GM18873 (cell line): Measurements from ENCODE around the gene OCA2.
"Not testable (repeated sequence)": the region's sequence is repeated elsewhere in the genome, so short reads cannot be mapped to it uniquely, and the experiment has no call there.

Experiments
- ATAC-seq: cut with Tn5 transposase; IDR thresholded peaks from one replicate; pipeline ENCODE4 v1.9.1; 2021; ENCODE audit warnings: mild to moderate bottlenecking, moderate library complexity, moderate number of reproducible peaks; ENCODE audit not compliant: unreplicated experiment, low FRiP score

The OCA2 gene

GRCh38 chr15:27797765-27798164 is 301.4 kb downstream of the OCA2 start:
- ATAC-seq, result no peak

DNA sequence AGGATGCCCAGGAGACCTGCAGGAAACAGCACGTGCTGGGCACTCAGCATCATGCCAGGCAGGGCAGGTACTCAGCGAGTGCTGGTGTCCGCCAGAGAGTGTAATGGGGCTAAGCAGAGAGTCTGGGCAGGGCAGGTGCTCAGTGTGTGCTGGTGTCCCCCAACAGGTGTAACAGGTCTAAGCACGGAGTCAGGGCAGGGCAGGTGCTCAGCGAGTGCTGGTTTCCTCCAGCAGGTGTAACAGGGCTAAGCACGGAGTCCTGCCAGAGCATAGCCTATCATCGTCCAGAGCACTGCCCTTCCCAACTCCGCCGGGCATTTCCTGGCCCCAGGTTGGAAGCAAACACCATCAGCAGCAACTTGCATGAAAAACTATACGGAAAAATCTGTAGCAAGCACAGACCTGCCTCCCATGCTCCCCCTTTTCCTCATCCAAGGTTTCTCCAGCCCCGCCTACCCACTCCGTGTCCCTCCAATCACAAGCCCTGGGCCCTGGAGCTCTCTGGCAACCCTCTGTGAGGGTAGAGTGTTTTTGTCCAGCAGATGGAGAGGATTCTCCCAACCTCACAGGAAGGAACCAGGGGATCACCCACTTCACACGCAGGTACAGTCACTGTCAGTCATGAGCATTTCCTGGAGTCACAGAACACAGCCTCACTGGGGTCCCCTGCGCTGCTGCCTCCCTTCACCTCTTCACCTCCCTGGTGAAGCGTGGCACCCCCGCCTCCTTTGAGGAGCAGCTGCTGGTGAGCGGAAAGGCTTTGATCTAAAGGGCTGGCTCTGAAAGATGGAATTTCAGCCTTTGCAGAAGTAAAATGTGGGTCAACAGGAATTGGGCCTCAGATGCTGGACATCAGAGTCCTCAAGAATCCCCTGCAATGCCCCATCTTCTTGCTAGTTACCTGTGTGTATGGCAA is 302.5 kb downstream of the OCA2 start:
- ATAC-seq, result no peak

DNA sequence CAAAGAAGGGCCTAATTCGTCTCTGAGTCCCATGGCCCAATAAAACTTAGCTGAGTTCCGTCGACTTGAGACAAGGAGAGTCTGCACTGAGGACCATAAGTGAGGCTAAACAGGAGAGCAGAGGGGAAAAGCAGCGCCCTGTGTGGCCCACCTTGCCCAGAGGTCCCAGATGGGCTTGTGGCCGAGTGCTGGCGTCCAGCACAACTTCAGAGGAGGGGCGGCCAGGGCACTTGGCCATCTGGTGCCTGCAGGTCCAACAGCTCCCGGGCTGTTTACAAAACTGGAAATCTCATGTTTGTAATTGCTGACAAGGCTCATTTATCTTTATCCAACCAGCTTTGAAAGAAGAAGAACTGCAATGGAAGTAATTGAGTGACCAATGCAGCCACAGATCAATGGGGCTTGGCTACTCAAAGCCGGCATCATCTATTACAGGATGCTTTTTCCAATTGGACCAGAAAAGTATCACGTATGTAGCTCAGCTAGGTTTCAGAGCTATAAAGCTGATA is 306.3 kb downstream of the OCA2 start:
- no peak for ATAC-seq

DNA sequence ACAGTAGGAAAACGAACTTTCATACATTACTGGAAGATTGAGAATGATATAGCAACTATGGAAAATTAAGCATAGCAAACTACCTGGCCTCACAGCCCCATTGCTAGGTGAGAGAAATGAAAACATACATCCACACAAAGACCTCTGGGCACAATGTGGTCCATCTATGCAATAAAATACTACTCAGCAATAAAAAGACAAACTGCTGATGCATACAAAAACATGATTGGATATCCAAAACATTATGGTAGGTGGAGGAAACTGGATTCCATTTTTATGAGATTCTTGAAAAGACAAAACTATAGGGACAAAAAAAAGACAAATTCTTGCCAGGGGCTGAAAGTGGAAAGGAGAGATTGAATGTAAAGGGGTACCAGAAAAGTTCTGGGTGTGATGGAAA is 308.8 kb downstream of the OCA2 start:
- ATAC-seq, result no peak

- ATAC-seq, result no peak
Observed at GRCh38 chr15:27787931-27788330, 311.2 kb downstream of the OCA2 start.

GRCh38 chr15:27784107-27784506 is 315.0 kb downstream of the OCA2 start:
- ATAC-seq, result no peak

DNA sequence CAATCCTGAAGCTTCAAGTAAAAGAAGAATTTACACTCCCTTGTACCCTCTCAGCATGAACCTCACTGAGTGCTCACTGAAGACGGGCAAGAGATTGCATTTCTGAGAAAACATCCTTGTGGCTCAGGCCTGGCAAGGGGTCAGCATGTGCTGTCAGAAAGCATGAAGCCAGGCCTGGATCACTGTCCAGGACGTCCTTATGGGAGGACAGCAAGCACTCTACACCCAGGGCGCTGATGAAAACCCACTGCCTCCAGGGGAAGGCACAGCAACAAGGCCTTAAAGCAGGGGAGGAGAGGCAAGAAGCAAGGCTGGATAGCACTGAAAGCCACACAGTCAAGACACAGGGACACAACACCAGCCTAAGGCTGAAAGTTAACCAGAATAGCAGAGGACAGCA is 315.4 kb downstream of the OCA2 start:
- no peak for ATAC-seq

DNA sequence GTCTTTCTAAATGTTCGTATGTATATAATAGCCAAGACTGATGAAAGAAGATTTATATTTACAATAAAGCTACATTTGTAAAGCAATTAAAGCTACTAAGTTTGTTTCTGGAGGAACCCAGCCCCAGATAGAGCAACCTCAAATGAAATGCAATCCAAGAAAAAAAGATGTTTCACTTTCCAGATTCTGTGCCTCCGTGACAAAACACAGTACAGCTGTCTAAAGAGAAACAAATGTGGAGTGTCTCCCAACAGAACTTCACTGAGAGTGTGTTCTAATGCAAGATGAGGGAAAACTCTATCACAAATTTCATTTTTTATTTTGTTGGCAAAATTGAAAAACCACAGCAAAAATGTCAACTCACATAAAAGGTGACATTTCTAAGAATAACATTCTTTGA is 317.0 kb downstream of the OCA2 start:
- no peak for ATAC-seq

- no peak for ATAC-seq
Observed at GRCh38 chr15:27776501-27776900, 322.6 kb downstream of the OCA2 start.

- ATAC-seq, result no peak
Observed at GRCh38 chr15:27774638-27775037, 324.5 kb downstream of the OCA2 start.

GRCh38 chr15:27774191-27774590 is 324.9 kb downstream of the OCA2 start:
- no peak for ATAC-seq

- no peak for ATAC-seq
Observed at GRCh38 chr15:27771892-27772291, 327.2 kb downstream of the OCA2 start.

DNA sequence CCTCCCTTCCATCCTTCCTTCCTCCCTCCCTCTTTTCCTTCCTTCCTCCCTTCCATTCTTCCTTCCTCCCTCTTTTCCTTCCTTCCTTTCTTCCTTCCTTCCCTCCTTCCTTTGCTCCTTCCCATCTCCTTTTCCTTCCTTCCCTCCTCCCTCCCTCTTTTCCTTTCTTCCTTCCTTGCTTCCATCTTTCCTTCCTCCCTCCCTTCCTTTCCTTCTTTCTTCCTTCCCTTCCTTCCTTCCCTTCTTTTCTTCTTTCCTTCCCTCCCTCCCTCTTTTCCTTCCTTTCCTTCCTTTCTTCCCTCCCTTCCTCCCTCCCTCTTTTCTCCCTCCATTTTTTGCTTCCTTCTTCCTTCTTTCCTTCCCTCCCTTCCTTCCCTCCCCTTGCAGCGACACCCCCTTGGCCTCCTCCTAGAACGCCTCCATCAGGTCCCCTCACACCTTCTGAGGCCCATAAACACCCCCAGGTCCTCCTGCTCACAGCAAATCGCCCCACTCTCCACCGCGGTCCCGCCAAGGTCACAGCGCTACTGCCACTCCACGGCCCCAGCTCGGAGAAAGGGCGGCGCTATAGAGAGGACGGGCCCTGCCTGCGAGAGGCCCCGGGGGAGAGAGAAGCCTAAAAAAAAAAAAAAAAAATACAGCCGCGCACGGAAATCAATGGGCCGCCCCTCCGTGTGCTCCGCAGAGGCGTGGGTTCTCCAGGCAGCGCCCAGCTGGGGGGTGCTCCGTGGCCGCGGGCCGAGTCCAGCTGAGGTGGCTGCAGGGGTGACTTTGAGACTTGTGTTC is 328.2 kb downstream of the OCA2 start:
- no peak for ATAC-seq

DNA sequence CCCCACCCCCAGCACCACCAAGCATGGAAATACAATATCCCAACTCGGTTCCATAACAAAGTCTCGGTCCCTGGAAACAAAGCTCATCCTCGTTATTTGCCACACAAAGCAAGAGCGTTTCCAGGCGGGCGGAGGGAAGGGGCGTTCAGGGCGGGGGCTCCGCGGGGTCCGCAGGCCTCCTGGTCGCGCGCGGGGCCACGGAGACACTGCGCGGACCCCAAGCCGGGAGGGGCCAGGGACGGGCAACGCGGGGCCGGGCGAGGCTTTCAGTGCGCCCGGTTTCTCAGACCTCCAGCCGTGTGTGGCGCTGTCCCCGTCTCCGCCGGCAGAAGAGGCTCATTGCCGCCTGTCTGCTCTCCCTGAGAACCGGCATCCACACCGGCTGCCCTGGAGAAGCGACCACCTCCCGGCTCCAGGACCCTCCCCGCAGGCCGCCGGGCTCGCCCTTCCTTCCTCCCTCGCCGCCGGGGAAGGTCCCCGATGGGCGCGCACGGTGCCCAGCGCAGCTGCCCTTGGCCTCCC is 329.0 kb downstream of the OCA2 start:
- ATAC-seq, result no peak

DNA sequence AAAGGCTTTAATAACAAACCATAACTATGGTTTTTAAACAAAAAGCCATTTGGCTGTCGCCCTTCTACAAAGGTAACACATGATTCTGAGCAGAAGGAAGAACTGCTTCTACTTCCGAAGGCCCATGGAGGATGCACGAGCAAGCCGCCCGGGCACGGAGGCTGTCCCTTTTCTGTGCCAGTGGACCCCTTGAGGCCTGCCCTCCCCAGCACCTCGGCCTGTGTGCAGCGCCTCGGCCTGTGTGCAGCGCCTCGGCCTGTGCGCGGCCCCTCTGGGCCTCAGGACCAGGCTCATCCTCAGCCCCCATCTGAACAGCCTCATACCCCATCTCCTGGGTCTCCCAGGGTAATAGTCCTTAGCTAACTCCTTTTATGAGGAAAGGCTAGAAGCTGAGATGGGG is 329.5 kb downstream of the OCA2 start:
- no peak for ATAC-seq

DNA sequence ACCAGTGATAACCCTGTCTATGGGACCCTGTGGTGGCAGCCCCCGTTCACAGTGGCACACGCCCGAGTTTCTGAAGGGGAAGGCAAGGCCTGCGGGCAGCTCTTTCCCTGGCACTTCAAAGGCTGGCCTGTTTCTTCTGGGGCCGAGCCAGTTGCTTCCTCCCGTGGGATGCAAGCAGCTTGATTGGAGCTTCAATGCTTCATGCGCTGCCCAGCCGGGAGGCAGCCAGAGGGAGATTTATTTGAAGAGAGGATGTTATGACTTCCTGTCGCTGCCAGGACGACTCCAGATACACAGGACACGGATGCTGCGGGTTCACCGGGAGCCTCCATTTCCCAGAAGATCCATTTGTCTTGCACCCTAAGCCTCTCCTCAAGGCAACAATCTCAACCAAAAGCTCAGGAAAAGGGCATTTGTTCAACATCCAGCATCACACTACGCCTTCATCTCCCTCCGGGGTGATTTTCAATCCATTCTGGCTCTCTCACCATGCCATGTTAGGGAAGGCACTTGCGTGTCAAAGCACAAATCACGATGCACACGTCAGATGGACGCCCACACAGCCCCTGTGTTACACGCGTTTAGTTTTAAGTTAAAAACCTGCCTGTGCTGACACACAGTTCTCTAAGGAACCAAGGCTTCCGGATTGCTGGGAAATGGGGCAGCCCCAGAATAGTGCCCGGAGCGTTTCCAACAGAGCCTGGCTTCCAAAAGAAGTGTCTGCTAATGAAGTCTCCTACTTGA is 330.2 kb downstream of the OCA2 start:
- ATAC-seq, result no peak

- ATAC-seq, result no peak
Observed at GRCh38 chr15:27767918-27768640, 331.0 kb downstream of the OCA2 start.

DNA sequence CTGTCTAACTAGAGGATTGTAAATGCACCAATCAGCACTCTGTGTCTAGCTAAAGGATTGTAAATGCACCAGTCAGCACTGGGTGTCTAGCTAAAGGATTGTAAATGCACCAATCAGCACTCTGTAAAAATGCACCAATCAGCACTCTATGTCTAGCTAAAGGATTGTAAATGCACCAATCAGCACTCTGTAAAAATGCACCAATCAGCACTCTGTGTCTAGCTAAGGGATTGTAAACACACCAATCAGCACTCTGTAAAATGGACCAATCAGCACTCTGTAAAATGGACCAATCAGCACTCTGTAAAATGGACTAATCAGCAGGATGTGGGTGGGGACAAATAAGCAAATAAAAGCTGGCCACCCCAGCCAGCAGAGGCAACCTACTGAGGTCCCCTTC is 331.7 kb downstream of the OCA2 start:
- ATAC-seq, result not testable (repeated sequence)

GRCh38 chr15:27764339-27764738 is 334.8 kb downstream of the OCA2 start:
- ATAC-seq, result no peak

GRCh38 chr15:27763514-27763913 is 335.6 kb downstream of the OCA2 start:
- no peak for ATAC-seq
